Measurements from ENCODE around the gene SZT2. TPM values are rescaled to one million over a fixed set of nuclear protein-coding genes. Genes with fewer than 3 reads are reported as not detected.
A peak's percentile ranks its signal among the peaks of the same experiment; 100 is the strongest.

SZT2 gene
- total RNA-seq, 2 donors from 2014 or later, result 25.9 to 61.6 TPM

- H3K27me3 ChIP-seq, result no peaks in the 10 kb centered on the region
- peak overlapping the region in 1 of 4 donors; percentile 88 for H3K27ac ChIP-seq
- intact Hi-C loops (cut with DNase I), result loop anchor here (10.0 kb wide), 1 partner anchor 131 kb away; no protein-coding TSS in a partner anchor
- WGBS, 2 donors, result 87 to 90% methylated on average over 2 of the region's 2 CpGs
- no peak overlapping the region for H3K4me3 ChIP-seq
- H3K4me1 ChIP-seq, result peaks cover 28% of the 10 kb centered on the region
- H3K9me3 ChIP-seq, result no peaks in the 10 kb centered on the region
- ATAC-seq (no peak), DNase-seq (no peak)
- peaks cover 0 to 18% of the 10 kb centered on the region in 2 donors for H3K36me3 ChIP-seq (replicated peaks in 1 of 2; ENCODE audit: insufficient read depth in 1 of 2, low read depth in 2 of 2)
- TF ChIP-seq CTCF (IDR thresholded peaks at IDR 0.05) (no peak), POLR2A (IDR thresholded peaks at IDR 0.05) (no peak)
Observed at GRCh38 chr1:43365678-43366077, 24.0 kb upstream of the SZT2 start.

GRCh38 chr1:43366179-43366578 is 23.5 kb upstream of the SZT2 start:
- intact Hi-C loops (cut with DNase I), result loop anchor here (10.0 kb wide), 1 partner anchor 131 kb away; no protein-coding TSS in a partner anchor
- no peaks in the 10 kb centered on the region for H3K27me3 ChIP-seq
- TF ChIP-seq CTCF (IDR thresholded peaks at IDR 0.05) (no peak), POLR2A (IDR thresholded peaks at IDR 0.05) (peak in 1 of 3 donors; percentile 35)
- no peak overlapping the region for H3K4me3 ChIP-seq
- peak overlapping the region in 3 of 4 donors; percentile 84 to 92 (median 88) for H3K27ac ChIP-seq
- H3K9me3 ChIP-seq, result no peaks in the 10 kb centered on the region
- peaks cover 28% of the 10 kb centered on the region for H3K4me1 ChIP-seq
- 28 to 31% methylated on average over 11 of the region's 11 CpGs for WGBS, 2 donors
- peaks cover 0 to 18% of the 10 kb centered on the region in 2 donors for H3K36me3 ChIP-seq (replicated peaks in 1 of 2; ENCODE audit: insufficient read depth in 1 of 2, low read depth in 2 of 2)
- no peak for ATAC-seq
- peak; percentile 42 to 68 (median 58) for DNase-seq

- Histone ChIP-seq H3K4me3 (peak overlapping the region; percentile 54 to 69), H3K27ac (peak overlapping the region; percentile 84 to 94 (median 90)), H3K27me3 (no peaks in the 10 kb centered on the region), H3K36me3 (replicated peaks in 1 of 2; ENCODE audit: insufficient read depth in 1 of 2, low read depth in 2 of 2) (peaks cover 0 to 18% of the 10 kb centered on the region in 2 donors), H3K4me1 (peaks cover 28% of the 10 kb centered on the region), H3K9me3 (no peaks in the 10 kb centered on the region)
- 15 to 18% methylated on average over 4 to 5 of the region's 5 CpGs for WGBS, 2 donors
- intact Hi-C loops (cut with DNase I), result loop anchor here (10.0 kb wide), 1 partner anchor 132 kb away; no protein-coding TSS in a partner anchor
- no peak for ATAC-seq
- no peak for TF ChIP-seq CTCF (IDR thresholded peaks at IDR 0.05)
- TF ChIP-seq POLR2A (IDR thresholded peaks at IDR 0.05), result no peak
- DNase-seq, result peak in 1 of 4 donors; percentile 23
Observed at GRCh38 chr1:43366601-43367025, 23.1 kb upstream of the SZT2 start.

GRCh38 chr1:43367026-43367903 is 22.4 kb upstream of the SZT2 start:
- intact Hi-C loops (cut with DNase I), result loop anchor here (10.0 kb wide), 1 partner anchor 132 kb away; no protein-coding TSS in a partner anchor
- Histone ChIP-seq H3K4me1 (peaks cover 28% of the 10 kb centered on the region), H3K27ac (peak overlapping the region; percentile 84 to 94 (median 90)), H3K9me3 (no peaks in the 10 kb centered on the region), H3K4me3 (peak overlapping the region; percentile 54 to 69), H3K27me3 (no peaks in the 10 kb centered on the region), H3K36me3 (replicated peaks in 1 of 2; ENCODE audit: insufficient read depth in 1 of 2, low read depth in 2 of 2) (peaks cover 0 to 18% of the 10 kb centered on the region in 2 donors)
- ATAC-seq, result no peak
- WGBS, 2 donors, result 0 to 1% methylated on average over 24 to 35 of the region's 48 CpGs
- peak in 3 of 4 donors; percentile 20 to 32 (median 25) for DNase-seq
- TF ChIP-seq CTCF (IDR thresholded peaks at IDR 0.05) (peak in 1 of 7 experiments; percentile 20), POLR2A (IDR thresholded peaks at IDR 0.05) (no peak)
